NCI-H1092 treated with DMSO at 0.1 percent for 48 hours (cell line): ENCODE measurements around the gene GABRG3.
A peak's percentile ranks its signal among the peaks of the same experiment; 100 is the strongest.
"Not testable (repeated sequence)": the region's sequence is repeated elsewhere in the genome, so short reads cannot be mapped to it uniquely, and the experiment has no call there.

Experiments used
- DNase-seq: peaks from one replicate; lab custom pipeline; 2025; lab: John Stamatoyannopoulos, UW

The GABRG3 gene

GRCh38 chr15:27182561-27183110 lies 211.7 kb downstream of the GABRG3 start:
- DNase-seq: peak; percentile 56

GRCh38 chr15:27183201-27183600 lies 212.2 kb downstream of the GABRG3 start:
- DNase-seq: peak; percentile 69

- not testable (repeated sequence) for DNase-seq
Measured at GRCh38 chr15:27191515-27191914, 220.5 kb downstream of the GABRG3 start.

GRCh38 chr15:27196691-27197090 lies 225.7 kb downstream of the GABRG3 start:
- DNase-seq: no peak

GRCh38 chr15:27201425-27201824 lies 230.4 kb downstream of the GABRG3 start:
- DNase-seq: no peak

GRCh38 chr15:27210176-27210575 lies 239.2 kb downstream of the GABRG3 start:
- no peak for DNase-seq

- DNase-seq: no peak
Measured at GRCh38 chr15:27214032-27214431, 243.1 kb downstream of the GABRG3 start.

GRCh38 chr15:27214961-27215360 lies 244.0 kb downstream of the GABRG3 start:
- no peak for DNase-seq

GRCh38 chr15:27218426-27218825 lies 247.4 kb downstream of the GABRG3 start:
- no peak for DNase-seq

- no peak for DNase-seq
Measured at GRCh38 chr15:27219636-27220035, 248.7 kb downstream of the GABRG3 start.

GRCh38 chr15:27220199-27220598 lies 249.2 kb downstream of the GABRG3 start:
- no peak for DNase-seq

- no peak for DNase-seq
Measured at GRCh38 chr15:27222479-27222878, 251.5 kb downstream of the GABRG3 start.

GRCh38 chr15:27223179-27223578 lies 252.2 kb downstream of the GABRG3 start:
- DNase-seq: no peak

- no peak for DNase-seq
Measured at GRCh38 chr15:27231811-27232210, 260.8 kb downstream of the GABRG3 start.

GRCh38 chr15:27232876-27233275 lies 261.9 kb downstream of the GABRG3 start:
- DNase-seq: no peak

GRCh38 chr15:27234593-27234992 lies 263.6 kb downstream of the GABRG3 start:
- peak; percentile 61 for DNase-seq

- no peak for DNase-seq
Measured at GRCh38 chr15:27235161-27235560, 264.2 kb downstream of the GABRG3 start.

GRCh38 chr15:27235681-27236080 lies 264.7 kb downstream of the GABRG3 start:
- no peak for DNase-seq

GRCh38 chr15:27237319-27237939 lies 266.4 kb downstream of the GABRG3 start:
- no peak for DNase-seq

GRCh38 chr15:27238209-27238608 lies 267.2 kb downstream of the GABRG3 start:
- no peak for DNase-seq

GRCh38 chr15:27238707-27239423 lies 267.9 kb downstream of the GABRG3 start:
- no peak for DNase-seq

- DNase-seq: no peak
Measured at GRCh38 chr15:27241943-27242342, 271.0 kb downstream of the GABRG3 start.

- no peak for DNase-seq
Measured at GRCh38 chr15:27244047-27244446, 273.1 kb downstream of the GABRG3 start.
